CD14-positive monocyte (primary cell): Measurements from ENCODE around the gene CAMK4. TPM values are rescaled to one million over a fixed set of nuclear protein-coding genes. Genes with fewer than 3 reads are reported as not detected.

Experiments used
- DNase-seq, 3 donors: peaks; one replicate each; pipeline ENCODE4 v3.0.0-alpha.2; 2011 to 2022
- H2AFZ ChIP-seq: 2 replicates; pipeline ENCODE4 v1.6.0; 2012; ENCODE audit warnings: mild to moderate bottlenecking, low read depth, low read length, inconsistent platforms; ENCODE audit not compliant: insufficient read depth, poor library complexity, severe bottlenecking
- H3K27ac ChIP-seq, 2 donors: 1 replicate in 1 of 2; 2 replicates in 1 of 2; pipeline ENCODE4 v1.5.1; 2012 to 2013; ENCODE audit warnings: low read length in 2 of 2, control low read depth in 1 of 2, inconsistent platforms in 1 of 2, low read depth in 1 of 2, mild to moderate bottlenecking in 1 of 2
- H3K27me3 ChIP-seq, 2 donors: one replicate each; pipeline versions ENCODE4 v1.6.0 to v1.6.1; 2011 to 2013; ENCODE audit warnings: low read length in 2 of 2; ENCODE audit not compliant: control insufficient read depth in 2 of 2, insufficient read depth in 2 of 2
- H3K36me3 ChIP-seq, 2 donors: replicated peaks in 1 of 2; 1 replicate in 1 of 2; 2 replicates in 1 of 2; pipeline versions ENCODE4 v1.5.1 to v1.6.1; 2012 to 2013; ENCODE audit warnings: low read length in 2 of 2, control low read depth in 1 of 2, inconsistent platforms in 1 of 2, mild to moderate bottlenecking in 1 of 2; ENCODE audit not compliant: insufficient read depth in 2 of 2, control insufficient read depth in 1 of 2
- H3K4me1 ChIP-seq, 2 donors: 1 replicate in 1 of 2; 2 replicates in 1 of 2; pipeline versions ENCODE4 v1.5.1 to v1.6.1; 2012 to 2013; ENCODE audit warnings: low read length in 2 of 2, control low read depth in 1 of 2, inconsistent platforms in 1 of 2, mild to moderate bottlenecking in 1 of 2, moderate library complexity in 1 of 2; ENCODE audit not compliant: insufficient read depth in 2 of 2, control insufficient read depth in 1 of 2
- H3K4me2 ChIP-seq: replicated peaks from 2 replicates; pipeline ENCODE3; 2012; ENCODE audit warnings: low read length, moderate library complexity, mild to moderate bottlenecking; ENCODE audit not compliant: poor library complexity, severe bottlenecking; ENCODE audit errors: extremely low read depth
- H3K4me3 ChIP-seq, 3 experiments: fragments of 200-600 bp in 1 of 3; sonication (generic) in 1 of 3; replicated peaks in 1 of 3; 1 replicate in 2 of 3; 2 replicates in 1 of 3; pipeline ENCODE4 v1.5.1; 2011 to 2013; ENCODE audit warnings: low read length in 3 of 3, mild to moderate bottlenecking in 3 of 3, control low read depth in 2 of 3, low read depth in 2 of 3, inconsistent platforms in 1 of 3, moderate library complexity in 1 of 3
- H3K79me2 ChIP-seq: 2 replicates; pipeline ENCODE4 v1.6.0; 2012; ENCODE audit warnings: mild to moderate bottlenecking, control low read depth, inconsistent platforms, low read length, moderate library complexity; ENCODE audit not compliant: insufficient read depth
- H3K9ac ChIP-seq: 2 replicates; pipeline ENCODE4 v1.6.0; 2017; ENCODE audit warnings: low read length, mild to moderate bottlenecking; ENCODE audit not compliant: insufficient read depth, poor library complexity, severe bottlenecking
- H3K9me3 ChIP-seq, 2 donors: replicated peaks in 1 of 2; 1 replicate in 1 of 2; 2 replicates in 1 of 2; pipeline versions ENCODE4 v1.5.1 to v1.6.1; 2012 to 2013; ENCODE audit warnings: low read length in 2 of 2, control low read depth in 1 of 2; ENCODE audit not compliant: control insufficient read depth in 1 of 2, insufficient read depth in 1 of 2
- H4K20me1 ChIP-seq: 2 replicates; pipeline ENCODE4 v1.6.0; 2012; ENCODE audit warnings: mild to moderate bottlenecking, low read length, control low read depth, moderate library complexity; ENCODE audit not compliant: insufficient read depth
- H3K27ac Mint-ChIP-seq, 7 donors: one replicate each; pipeline ENCODE4 v1.8.0; 2020; ENCODE audit warnings: mild to moderate bottlenecking in 7 of 7, mixed read lengths in 7 of 7, moderate library complexity in 6 of 7, inconsistent platforms in 2 of 7
- H3K27me3 Mint-ChIP-seq, 3 donors: one replicate each; pipeline ENCODE4 v1.8.0; 2021 to 2022; ENCODE audit warnings: low read depth in 3 of 3, mild to moderate bottlenecking in 3 of 3, mixed read lengths in 3 of 3, moderate library complexity in 3 of 3, inconsistent platforms in 1 of 3
- H3K36me3 Mint-ChIP-seq, 2 donors: one replicate each; pipeline ENCODE4 v1.8.0; 2020; ENCODE audit warnings: mixed read lengths in 2 of 2, inconsistent platforms in 1 of 2, mild to moderate bottlenecking in 1 of 2
- H3K4me1 Mint-ChIP-seq: one replicate; pipeline ENCODE4 v1.8.0; 2020; ENCODE audit warnings: mild to moderate bottlenecking, mixed read lengths
- H3K4me3 Mint-ChIP-seq, 2 donors: one replicate each; pipeline ENCODE4 v1.8.0; 2020; ENCODE audit warnings: mild to moderate bottlenecking in 2 of 2, mixed read lengths in 2 of 2, moderate library complexity in 1 of 2
- H3K9me3 Mint-ChIP-seq, 7 donors: one replicate each; pipeline ENCODE4 v1.8.0; 2020 to 2022; ENCODE audit warnings: mixed read lengths in 7 of 7, mild to moderate bottlenecking in 6 of 7, moderate library complexity in 6 of 7, inconsistent platforms in 2 of 7
- WGBS: methylation state at CpG from one replicate; pipeline ENCODE4 v1.1.5; 2013; ENCODE audit warnings: missing lambda C conversion rate; ENCODE audit not compliant: insufficient coverage; 5-methylcytosine and 5-hydroxymethylcytosine counted together
- intact Hi-C, 2 donors: fragments of 100-400 bp; cut with micrococcal nuclease; formaldehyde crosslinking; loops; one replicate each; pipeline versions ENCODE4 v1.15.0 to v1.15.1; 2023
- polyA plus RNA-seq, 3 donors: library from polyadenylated mRNA; depleted of rRNA in 1 of 3; unstranded in 2 of 3; stranded (reverse) in 1 of 3; fragments of 300-500 nt in 2 of 3; fragments of >200 nt in 1 of 3; fragmentation: Illumina TruSeq in 2 of 3; gene quantifications; 1 replicate in 2 of 3; 2 replicates in 1 of 3; pipeline ENCODE4 v1.2.3, GENCODE V29; 2012 to 2021
- TF ChIP-seq, protein P1 (sequence below): fragments of 200-600 bp; IDR thresholded peaks from one replicate; pipeline ENCODE4 v1.8.0; 2022; ENCODE audit warnings: antibody characterized with exemption, mild to moderate bottlenecking

The CAMK4 gene
- polyA plus RNA-seq, 3 donors = 0.24 to 0.28 TPM; not detected in 1

DNA sequence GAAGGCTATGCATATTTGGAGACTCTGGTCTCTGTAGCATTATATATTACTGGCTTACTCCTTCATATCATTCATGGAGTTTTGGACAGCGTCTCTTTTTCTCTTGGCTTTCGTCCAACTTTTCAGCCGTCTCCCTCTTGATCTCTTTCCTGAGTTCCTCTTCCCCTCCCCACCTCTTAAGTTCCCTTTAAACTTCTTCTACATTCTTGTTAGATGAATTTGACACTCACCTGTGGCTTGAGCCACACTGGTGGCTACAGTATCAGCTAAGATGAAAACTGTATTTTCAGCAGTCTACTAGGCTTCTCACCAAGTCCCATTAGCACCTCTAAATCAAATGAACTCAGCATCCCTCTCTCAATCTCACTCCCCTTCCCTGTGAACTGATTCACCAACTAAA lies 160.0 kb downstream of the CAMK4 start:
- H3K9me3 ChIP-seq = no peaks in the 10 kb centered on the region
- no peaks in the 10 kb centered on the region for H3K27me3 ChIP-seq
- no peaks in the 10 kb centered on the region for H4K20me1 ChIP-seq
- TF ChIP-seq, protein P1, sequence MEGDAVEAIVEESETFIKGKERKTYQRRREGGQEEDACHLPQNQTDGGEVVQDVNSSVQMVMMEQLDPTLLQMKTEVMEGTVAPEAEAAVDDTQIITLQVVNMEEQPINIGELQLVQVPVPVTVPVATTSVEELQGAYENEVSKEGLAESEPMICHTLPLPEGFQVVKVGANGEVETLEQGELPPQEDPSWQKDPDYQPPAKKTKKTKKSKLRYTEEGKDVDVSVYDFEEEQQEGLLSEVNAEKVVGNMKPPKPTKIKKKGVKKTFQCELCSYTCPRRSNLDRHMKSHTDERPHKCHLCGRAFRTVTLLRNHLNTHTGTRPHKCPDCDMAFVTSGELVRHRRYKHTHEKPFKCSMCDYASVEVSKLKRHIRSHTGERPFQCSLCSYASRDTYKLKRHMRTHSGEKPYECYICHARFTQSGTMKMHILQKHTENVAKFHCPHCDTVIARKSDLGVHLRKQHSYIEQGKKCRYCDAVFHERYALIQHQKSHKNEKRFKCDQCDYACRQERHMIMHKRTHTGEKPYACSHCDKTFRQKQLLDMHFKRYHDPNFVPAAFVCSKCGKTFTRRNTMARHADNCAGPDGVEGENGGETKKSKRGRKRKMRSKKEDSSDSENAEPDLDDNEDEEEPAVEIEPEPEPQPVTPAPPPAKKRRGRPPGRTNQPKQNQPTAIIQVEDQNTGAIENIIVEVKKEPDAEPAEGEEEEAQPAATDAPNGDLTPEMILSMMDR = no peak
- intact Hi-C loops = no loop called here
- 13% methylated on average over 3 of the region's 3 CpGs for WGBS
- no peak overlapping the region for H3K4me2 ChIP-seq
- no peaks in the 10 kb centered on the region for H3K4me1 ChIP-seq
- no peaks in the 10 kb centered on the region for H3K36me3 Mint-ChIP-seq
- H3K4me3 Mint-ChIP-seq = no peak overlapping the region
- peaks cover 0 to 3% (median 2%) of the 10 kb centered on the region in 3 donors for H3K27me3 Mint-ChIP-seq
- no peak overlapping the region for H3K9ac ChIP-seq
- no peak overlapping the region for H3K4me3 ChIP-seq
- H3K27ac Mint-ChIP-seq = no peak overlapping the region
- no peaks in the 10 kb centered on the region for H3K36me3 ChIP-seq
- no peaks in the 10 kb centered on the region for H3K79me2 ChIP-seq
- no peak for DNase-seq
- H3K27ac ChIP-seq = no peak overlapping the region
- no peaks in the 10 kb centered on the region for H3K4me1 Mint-ChIP-seq
- peaks cover 0 to 3% (median 0%) of the 10 kb centered on the region in 7 donors for H3K9me3 Mint-ChIP-seq
- no peak overlapping the region for H2AFZ ChIP-seq

DNA sequence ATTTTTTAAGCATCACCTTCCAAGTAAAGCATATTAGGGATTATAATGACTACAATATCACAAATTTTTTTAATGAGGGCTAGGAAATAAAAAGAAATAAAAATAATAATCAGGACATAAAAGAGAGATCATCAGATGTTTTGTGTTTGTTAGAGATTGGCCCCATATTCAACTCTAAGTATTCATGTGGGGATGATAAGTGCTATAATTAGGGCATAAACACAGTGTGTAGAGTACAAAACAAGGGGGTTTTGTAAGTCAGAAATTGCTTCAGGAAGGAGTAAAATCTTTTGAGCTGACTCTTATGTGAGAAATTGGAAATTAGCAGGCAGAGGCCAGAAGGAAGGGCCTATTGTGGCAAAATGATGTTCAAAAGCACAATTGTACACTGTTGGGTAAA lies 160.9 kb downstream of the CAMK4 start:
- Histone ChIP-seq H2AFZ (no peak overlapping the region), H3K9ac (no peak overlapping the region), H3K4me3 (no peak overlapping the region), H3K4me1 (no peaks in the 10 kb centered on the region), H3K36me3 (no peaks in the 10 kb centered on the region), H3K9me3 (no peaks in the 10 kb centered on the region), H4K20me1 (no peaks in the 10 kb centered on the region), H3K4me2 (no peak overlapping the region), H3K27me3 (no peaks in the 10 kb centered on the region), H3K79me2 (no peaks in the 10 kb centered on the region), H3K27ac (no peak overlapping the region)
- TF ChIP-seq, protein P1 = no peak
- DNase-seq = no peak
- no peaks in the 10 kb centered on the region for H3K36me3 Mint-ChIP-seq
- peaks cover 0 to 3% (median 0%) of the 10 kb centered on the region in 7 donors for H3K9me3 Mint-ChIP-seq
- H3K27ac Mint-ChIP-seq = no peak overlapping the region
- intact Hi-C loops = no loop called here
- H3K4me1 Mint-ChIP-seq = no peaks in the 10 kb centered on the region
- no peak overlapping the region for H3K4me3 Mint-ChIP-seq
- peaks cover 0 to 3% (median 2%) of the 10 kb centered on the region in 3 donors for H3K27me3 Mint-ChIP-seq
